ENCODE data around the gene TRERF1. TPM values are rescaled to one million over a fixed set of nuclear protein-coding genes. Genes with fewer than 3 reads are reported as not detected.
"Not testable (repeated sequence)": the region's sequence is repeated elsewhere in the genome, so short reads cannot be mapped to it uniquely, and the experiment has no call there.

Gene TRERF1
- total RNA-seq, 1 experiment from 2014 or later, result 0.39 TPM

GRCh38 chr6:42204768-42205282 lies 246.9 kb downstream of the TRERF1 start:
- TF ChIP-seq CTCF (IDR thresholded peaks at IDR 0.05; ENCODE audit: insufficient read depth in 1 of 2, low read depth in 1 of 2, low read length in 1 of 2, severe bottlenecking in 1 of 2, unreplicated experiment in 1 of 2), result no peak
- CTCF ChIA-PET, result no interaction called here
- Mint-ChIP-seq H3K9me3 (ENCODE audit: unreplicated experiment) (peaks cover 6% of the 10 kb centered on the region), H3K4me3 (ENCODE audit: unreplicated experiment) (no peak overlapping the region), H3K27ac (ENCODE audit: unreplicated experiment) (no peak overlapping the region), H3K27me3 (ENCODE audit: insufficient read depth, unreplicated experiment) (no peaks in the 10 kb centered on the region), H3K36me3 (ENCODE audit: insufficient read depth, unreplicated experiment) (peaks cover 20% of the 10 kb centered on the region), H3K4me1 (ENCODE audit: low read depth, unreplicated experiment) (peaks cover 16% of the 10 kb centered on the region)
- H3K4me1 ChIP-seq, result peaks cover 26% of the 10 kb centered on the region
- intact Hi-C loops (cut with micrococcal nuclease; ENCODE audit: unreplicated experiment), result no loop called here
- H3K4me3 ChIP-seq (ENCODE audit: low read depth, low read length), result no peak overlapping the region
- no peaks in the 10 kb centered on the region for H3K9me3 ChIP-seq
- no peaks in the 10 kb centered on the region for H3K27me3 ChIP-seq (replicated peaks; ENCODE audit: control insufficient read depth, insufficient read depth, low read length)
- BruUV-seq (replicated peaks), result no TSS peak
- POLR2A ChIA-PET, result interaction anchor here (0.6 to 0.7 kb wide), 2 partner anchors 62 to 418 kb away, joined by 3 to 6 read pairs; partner anchors contain the start of genes C6orf132 and TOMM6
- H3K36me3 ChIP-seq (ENCODE audit: control insufficient read depth, insufficient read depth, low read length), result peaks cover 2% of the 10 kb centered on the region; the same call in 1 of the 2 replicates
- no peak for DNase-seq

GRCh38 chr6:42203183-42203582 lies 248.5 kb downstream of the TRERF1 start:
- no peak for TF ChIP-seq CTCF (IDR thresholded peaks at IDR 0.05; ENCODE audit: insufficient read depth in 1 of 2, low read depth in 1 of 2, low read length in 1 of 2, severe bottlenecking in 1 of 2, unreplicated experiment in 1 of 2)
- H3K4me1 ChIP-seq, result peaks cover 26% of the 10 kb centered on the region
- POLR2A ChIA-PET, result no interaction called here

GRCh38 chr6:42202131-42202915 lies 249.4 kb downstream of the TRERF1 start:
- H3K4me3 Mint-ChIP-seq (ENCODE audit: unreplicated experiment); BruUV-seq (replicated peaks); H3K4me3 ChIP-seq (ENCODE audit: low read depth, low read length); DNase-seq; H3K27me3 Mint-ChIP-seq (ENCODE audit: insufficient read depth, unreplicated experiment); H3K9me3 ChIP-seq; POLR2A ChIA-PET; H3K27me3 ChIP-seq (replicated peaks; ENCODE audit: control insufficient read depth, insufficient read depth, low read length); H3K36me3 Mint-ChIP-seq (ENCODE audit: insufficient read depth, unreplicated experiment); intact Hi-C loops (cut with micrococcal nuclease; ENCODE audit: unreplicated experiment); CTCF ChIA-PET; H3K36me3 ChIP-seq (ENCODE audit: control insufficient read depth, insufficient read depth, low read length): not testable (repeated sequence)
- Mint-ChIP-seq H3K9me3 (ENCODE audit: unreplicated experiment) (peaks cover 10% of the 10 kb centered on the region), H3K27ac (ENCODE audit: unreplicated experiment) (peak overlapping the region; percentile 30), H3K4me1 (ENCODE audit: low read depth, unreplicated experiment) (peaks cover 18% of the 10 kb centered on the region)
- H3K4me1 ChIP-seq, result peaks cover 29% of the 10 kb centered on the region

More at GRCh38 chr6:42203183-42203582, 248.5 kb downstream of the TRERF1 start:
- CTCF ChIA-PET, result interaction anchor here (0.7 kb wide), 1 partner anchor 345 kb away, joined by 3 read pairs; no protein-coding TSS in a partner anchor
- no peak for DNase-seq
- intact Hi-C loops (cut with micrococcal nuclease; ENCODE audit: unreplicated experiment), result no loop called here
- Mint-ChIP-seq H3K4me3 (ENCODE audit: unreplicated experiment) (no peak overlapping the region), H3K27me3 (ENCODE audit: insufficient read depth, unreplicated experiment) (no peaks in the 10 kb centered on the region), H3K36me3 (ENCODE audit: insufficient read depth, unreplicated experiment) (peaks cover 4% of the 10 kb centered on the region), H3K4me1 (ENCODE audit: low read depth, unreplicated experiment) (peaks cover 18% of the 10 kb centered on the region), H3K9me3 (ENCODE audit: unreplicated experiment) (peaks cover 10% of the 10 kb centered on the region), H3K27ac (ENCODE audit: unreplicated experiment) (peak overlapping the region; percentile 30)
- H3K36me3 ChIP-seq (ENCODE audit: control insufficient read depth, insufficient read depth, low read length), result no peaks in the 10 kb centered on the region
- H3K9me3 ChIP-seq, result no peaks in the 10 kb centered on the region
- BruUV-seq (replicated peaks), result no TSS peak
- H3K27me3 ChIP-seq (replicated peaks; ENCODE audit: control insufficient read depth, insufficient read depth, low read length), result no peaks in the 10 kb centered on the region
- no peak overlapping the region for H3K4me3 ChIP-seq (ENCODE audit: low read depth, low read length)

All from Caco-2 (cell line).